Gastroesophageal sphincter (tissue), 3 donors: ENCODE data around the gene VDAC1.

Experiments
- POLR2A ChIP-seq, 2 donors: fragments of 450-650 bp; IDR thresholded peaks; one replicate each; pipeline ENCODE4 v1.6.1; 2017; ENCODE audit warnings: antibody characterized with exemption in 2 of 2, mild to moderate bottlenecking in 2 of 2, moderate library complexity in 1 of 2
- TF ChIP-seq, protein P1 (sequence below), 4 experiments: fragments of 200-600 bp in 2 of 4; fragments of 450-650 bp in 2 of 4; sonication (generic) in 1 of 4; IDR thresholded peaks; one replicate each; pipeline ENCODE4 v1.5.1; 2017 to 2019; ENCODE audit warnings: antibody characterized with exemption in 4 of 4, mild to moderate bottlenecking in 2 of 4, moderate library complexity in 2 of 4

DNA sequence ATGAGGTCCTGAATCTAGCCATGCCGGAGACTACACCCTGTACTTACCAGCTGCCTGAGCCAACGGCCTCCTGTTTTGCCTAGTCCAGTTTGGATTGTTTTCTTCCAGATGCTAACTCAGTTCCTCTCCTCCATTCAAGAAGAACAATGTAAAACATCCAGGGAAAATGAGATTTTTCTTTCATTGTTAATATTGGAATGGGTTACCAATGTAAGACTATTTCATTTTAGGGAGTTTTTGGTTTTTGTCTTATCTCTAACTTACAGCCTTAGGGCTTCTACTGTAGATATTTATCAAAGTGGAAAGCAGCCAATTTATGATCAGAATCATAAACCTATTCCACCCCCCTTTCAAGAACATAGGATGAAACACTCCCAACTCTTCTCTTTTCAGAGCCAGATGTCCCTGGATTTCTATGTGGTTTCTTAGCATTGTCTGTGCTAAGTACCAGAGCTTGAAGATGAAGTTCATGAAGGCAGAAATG, 3.5 kb upstream of the VDAC1 start:
- no peak for TF ChIP-seq POLR2A (IDR thresholded peaks at IDR 0.05)
- TF ChIP-seq, protein P1, sequence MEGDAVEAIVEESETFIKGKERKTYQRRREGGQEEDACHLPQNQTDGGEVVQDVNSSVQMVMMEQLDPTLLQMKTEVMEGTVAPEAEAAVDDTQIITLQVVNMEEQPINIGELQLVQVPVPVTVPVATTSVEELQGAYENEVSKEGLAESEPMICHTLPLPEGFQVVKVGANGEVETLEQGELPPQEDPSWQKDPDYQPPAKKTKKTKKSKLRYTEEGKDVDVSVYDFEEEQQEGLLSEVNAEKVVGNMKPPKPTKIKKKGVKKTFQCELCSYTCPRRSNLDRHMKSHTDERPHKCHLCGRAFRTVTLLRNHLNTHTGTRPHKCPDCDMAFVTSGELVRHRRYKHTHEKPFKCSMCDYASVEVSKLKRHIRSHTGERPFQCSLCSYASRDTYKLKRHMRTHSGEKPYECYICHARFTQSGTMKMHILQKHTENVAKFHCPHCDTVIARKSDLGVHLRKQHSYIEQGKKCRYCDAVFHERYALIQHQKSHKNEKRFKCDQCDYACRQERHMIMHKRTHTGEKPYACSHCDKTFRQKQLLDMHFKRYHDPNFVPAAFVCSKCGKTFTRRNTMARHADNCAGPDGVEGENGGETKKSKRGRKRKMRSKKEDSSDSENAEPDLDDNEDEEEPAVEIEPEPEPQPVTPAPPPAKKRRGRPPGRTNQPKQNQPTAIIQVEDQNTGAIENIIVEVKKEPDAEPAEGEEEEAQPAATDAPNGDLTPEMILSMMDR (IDR thresholded peaks at IDR 0.05), result no peak
